BLaER1 (cell line): ENCODE data around the gene GRIK2.

Experiments
- H3K27ac ChIP-seq: shearing (Covaris generic); formaldehyde crosslinking; 2 replicates; pipeline ENCODE4 v1.8.1; 2022
- H3K27me3 ChIP-seq: shearing (Covaris generic); formaldehyde crosslinking; 2 replicates; pipeline ENCODE4 v1.8.1; 2022
- H3K36me3 ChIP-seq: shearing (Covaris generic); formaldehyde crosslinking; 2 replicates; pipeline ENCODE4 v1.8.1; 2022
- H3K4me1 ChIP-seq: shearing (Covaris generic); formaldehyde crosslinking; 2 replicates; pipeline ENCODE4 v1.8.1; 2022
- H3K4me2 ChIP-seq: shearing (Covaris generic); formaldehyde crosslinking; 2 replicates; pipeline ENCODE4 v1.8.1; 2022
- H3K4me3 ChIP-seq: shearing (Covaris generic); formaldehyde crosslinking; 2 replicates; pipeline ENCODE4 v1.8.1; 2022
- H3K9ac ChIP-seq: shearing (Covaris generic); formaldehyde crosslinking; 2 replicates; pipeline ENCODE4 v1.8.1; 2022
- H3K9me3 ChIP-seq: shearing (Covaris generic); formaldehyde crosslinking; 2 replicates; pipeline ENCODE4 v1.8.1; 2022
- H4K20me1 ChIP-seq: shearing (Covaris generic); formaldehyde crosslinking; 2 replicates; pipeline ENCODE4 v1.8.1; 2022
- Cebpa-rat ChIP-seq: shearing (Covaris generic); IDR thresholded peaks from 2 replicates; pipeline ENCODE4 v1.8.1; 2022

Gene GRIK2

DNA sequence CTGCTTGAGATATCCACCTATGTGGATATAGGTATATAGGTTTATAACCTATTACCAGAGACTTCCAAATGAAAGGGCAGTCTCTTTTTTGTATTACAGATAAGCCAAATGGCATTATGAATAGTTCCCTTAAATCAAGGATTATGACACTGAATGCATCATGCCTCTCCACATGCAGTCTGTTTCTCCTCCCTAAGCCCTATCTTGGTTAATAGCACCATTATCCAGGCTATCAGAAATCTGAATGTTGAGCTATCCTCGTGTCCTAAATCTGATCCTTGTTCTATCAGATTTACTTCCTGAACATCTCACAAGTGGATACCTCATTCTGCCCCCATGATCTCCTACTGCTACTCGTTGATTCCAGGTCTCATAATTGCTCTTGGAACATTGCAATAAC, 138.0 kb downstream of the GRIK2 start:
- Histone ChIP-seq H4K20me1 (no peaks in the 10 kb centered on the region), H3K36me3 (no peaks in the 10 kb centered on the region), H3K4me3 (no peak overlapping the region), H3K27me3 (no peaks in the 10 kb centered on the region), H3K9ac (no peak overlapping the region), H3K9me3 (no peaks in the 10 kb centered on the region), H3K4me2 (no peak overlapping the region), H3K27ac (no peak overlapping the region), H3K4me1 (no peaks in the 10 kb centered on the region)
- TF ChIP-seq Cebpa-rat, result no peak

DNA sequence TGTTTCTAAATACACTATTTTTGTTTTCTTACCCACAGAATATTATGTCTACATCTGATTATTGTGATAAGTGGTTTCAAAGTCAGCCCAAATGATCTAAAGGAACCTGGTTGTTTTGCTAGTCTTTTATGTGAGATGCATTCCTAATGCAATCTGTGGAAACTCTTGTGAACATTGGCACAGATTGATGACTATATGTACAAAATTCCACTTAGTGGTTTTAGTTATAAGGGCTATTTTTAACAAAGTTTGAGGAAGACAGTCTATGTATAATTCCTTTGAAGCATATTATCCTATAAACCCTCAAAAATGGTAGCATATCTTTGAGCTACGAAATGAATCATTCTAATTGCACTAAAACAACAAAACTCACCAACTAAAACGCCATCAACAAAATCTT, 140.9 kb downstream of the GRIK2 start:
- H3K4me1 ChIP-seq, result no peaks in the 10 kb centered on the region
- no peak overlapping the region for H3K9ac ChIP-seq
- H4K20me1 ChIP-seq, result no peaks in the 10 kb centered on the region
- no peak for TF ChIP-seq Cebpa-rat
- no peak overlapping the region for H3K4me2 ChIP-seq
- H3K27me3 ChIP-seq, result no peaks in the 10 kb centered on the region
- no peak overlapping the region for H3K4me3 ChIP-seq
- H3K27ac ChIP-seq, result no peak overlapping the region
- H3K9me3 ChIP-seq, result no peaks in the 10 kb centered on the region
- H3K36me3 ChIP-seq, result no peaks in the 10 kb centered on the region

GRCh38 chr6:101534821-101535220, 141.3 kb downstream of the GRIK2 start:
- no peaks in the 10 kb centered on the region for H4K20me1 ChIP-seq
- no peak for TF ChIP-seq Cebpa-rat
- no peak overlapping the region for H3K9ac ChIP-seq
- no peaks in the 10 kb centered on the region for H3K4me1 ChIP-seq
- H3K4me3 ChIP-seq, result no peak overlapping the region
- H3K4me2 ChIP-seq, result no peak overlapping the region
- H3K9me3 ChIP-seq, result no peaks in the 10 kb centered on the region
- no peaks in the 10 kb centered on the region for H3K36me3 ChIP-seq
- no peak overlapping the region for H3K27ac ChIP-seq
- H3K27me3 ChIP-seq, result no peaks in the 10 kb centered on the region

DNA sequence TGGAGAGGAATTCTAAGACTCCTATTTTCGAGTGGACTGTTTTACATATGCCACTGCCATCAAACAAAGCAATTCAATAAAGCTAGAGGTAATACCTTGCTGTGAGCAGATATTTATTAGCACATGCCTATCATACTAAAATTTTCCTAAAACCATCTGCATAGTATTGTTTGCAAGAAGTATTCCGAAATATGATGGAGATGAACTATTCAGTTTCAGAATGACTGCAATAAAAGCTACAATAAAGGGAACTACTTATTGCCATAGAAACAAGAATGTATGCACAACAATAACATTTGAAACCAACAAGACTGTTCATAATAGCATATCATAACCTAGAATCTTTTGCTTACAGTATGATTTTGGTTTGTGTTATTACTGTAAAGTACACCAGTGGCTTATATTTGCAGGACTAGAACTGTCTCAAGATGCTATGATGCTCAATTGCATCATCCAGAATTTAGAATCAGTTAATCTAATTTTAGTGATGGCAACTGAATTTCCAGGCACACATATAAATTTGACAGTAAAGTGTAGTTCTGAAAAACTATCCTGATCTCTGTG, 144.3 kb downstream of the GRIK2 start:
- Histone ChIP-seq H3K27ac (no peak overlapping the region), H3K27me3 (no peaks in the 10 kb centered on the region), H4K20me1 (no peaks in the 10 kb centered on the region), H3K4me1 (no peaks in the 10 kb centered on the region), H3K9me3 (no peaks in the 10 kb centered on the region), H3K36me3 (no peaks in the 10 kb centered on the region), H3K4me3 (no peak overlapping the region), H3K9ac (no peak overlapping the region), H3K4me2 (no peak overlapping the region)
- no peak for TF ChIP-seq Cebpa-rat

DNA sequence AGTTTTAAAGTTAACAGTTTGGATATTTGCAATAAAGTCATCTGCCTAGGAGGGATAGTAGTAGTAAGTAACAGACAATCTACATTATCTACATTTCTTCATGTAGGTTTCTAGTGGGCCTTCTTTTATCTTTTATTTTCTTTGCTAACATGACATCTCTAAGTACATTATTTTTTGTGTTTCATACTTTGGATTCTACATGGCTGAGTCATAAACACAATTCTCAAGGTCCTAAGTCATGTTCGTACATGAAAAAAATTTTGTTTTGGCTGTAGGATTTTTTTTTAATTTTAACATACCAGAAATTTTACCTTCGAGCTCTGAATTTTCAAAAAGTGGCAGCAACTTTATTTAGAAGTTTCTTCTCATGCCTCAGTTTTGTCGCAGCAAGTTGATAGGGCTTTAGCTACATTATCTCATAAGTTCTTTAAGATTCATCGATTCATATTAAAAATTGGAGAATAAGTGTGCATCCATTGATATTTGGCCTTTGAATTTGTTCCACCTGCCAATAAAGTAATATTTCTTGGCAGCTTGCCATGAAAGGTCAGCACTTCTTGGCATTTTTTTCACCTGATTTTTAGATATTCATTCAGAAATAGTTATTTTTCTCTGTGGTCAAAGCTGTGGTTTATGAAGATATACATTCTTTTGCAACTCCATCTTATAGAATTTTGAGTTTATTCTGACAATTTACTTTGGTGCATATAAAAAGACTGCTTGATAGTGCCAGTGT, 146.2 kb downstream of the GRIK2 start:
- Histone ChIP-seq H3K4me1 (no peaks in the 10 kb centered on the region), H3K27ac (no peak overlapping the region), H4K20me1 (no peaks in the 10 kb centered on the region), H3K9me3 (no peaks in the 10 kb centered on the region), H3K36me3 (no peaks in the 10 kb centered on the region), H3K9ac (no peak overlapping the region), H3K4me3 (no peak overlapping the region), H3K4me2 (no peak overlapping the region), H3K27me3 (no peaks in the 10 kb centered on the region)
- TF ChIP-seq Cebpa-rat, result no peak

GRCh38 chr6:101541894-101542293, 148.4 kb downstream of the GRIK2 start:
- no peak overlapping the region for H3K27ac ChIP-seq
- no peaks in the 10 kb centered on the region for H3K4me1 ChIP-seq
- no peak overlapping the region for H3K4me3 ChIP-seq
- no peaks in the 10 kb centered on the region for H3K36me3 ChIP-seq
- no peak for TF ChIP-seq Cebpa-rat
- no peak overlapping the region for H3K9ac ChIP-seq
- H3K4me2 ChIP-seq, result no peak overlapping the region
- no peaks in the 10 kb centered on the region for H4K20me1 ChIP-seq
- no peaks in the 10 kb centered on the region for H3K9me3 ChIP-seq
- H3K27me3 ChIP-seq, result no peaks in the 10 kb centered on the region

- no peak for TF ChIP-seq Cebpa-rat
- Histone ChIP-seq H3K9ac (no peak overlapping the region), H3K4me2 (no peak overlapping the region), H4K20me1 (no peaks in the 10 kb centered on the region), H3K4me3 (no peak overlapping the region), H3K9me3 (no peaks in the 10 kb centered on the region), H3K27me3 (no peaks in the 10 kb centered on the region), H3K36me3 (no peaks in the 10 kb centered on the region), H3K27ac (no peak overlapping the region), H3K4me1 (no peaks in the 10 kb centered on the region)
Measured at GRCh38 chr6:101543796-101544195, 150.3 kb downstream of the GRIK2 start.

- H4K20me1 ChIP-seq, result no peaks in the 10 kb centered on the region
- no peak for TF ChIP-seq Cebpa-rat
- H3K9ac ChIP-seq, result no peak overlapping the region
- no peaks in the 10 kb centered on the region for H3K9me3 ChIP-seq
- no peak overlapping the region for H3K4me2 ChIP-seq
- no peaks in the 10 kb centered on the region for H3K36me3 ChIP-seq
- H3K27me3 ChIP-seq, result no peaks in the 10 kb centered on the region
- no peak overlapping the region for H3K4me3 ChIP-seq
- no peak overlapping the region for H3K27ac ChIP-seq
- no peaks in the 10 kb centered on the region for H3K4me1 ChIP-seq
Measured at GRCh38 chr6:101544286-101544685, 150.8 kb downstream of the GRIK2 start.

- H3K27ac ChIP-seq, result no peak overlapping the region
- no peaks in the 10 kb centered on the region for H4K20me1 ChIP-seq
- no peak overlapping the region for H3K4me2 ChIP-seq
- no peak overlapping the region for H3K9ac ChIP-seq
- H3K9me3 ChIP-seq, result no peaks in the 10 kb centered on the region
- no peaks in the 10 kb centered on the region for H3K36me3 ChIP-seq
- H3K4me1 ChIP-seq, result no peaks in the 10 kb centered on the region
- H3K27me3 ChIP-seq, result no peaks in the 10 kb centered on the region
- no peak for TF ChIP-seq Cebpa-rat
- H3K4me3 ChIP-seq, result no peak overlapping the region
Measured at GRCh38 chr6:101545191-101545590, 151.7 kb downstream of the GRIK2 start.

- H3K27me3 ChIP-seq, result no peaks in the 10 kb centered on the region
- no peak for TF ChIP-seq Cebpa-rat
- no peaks in the 10 kb centered on the region for H3K9me3 ChIP-seq
- no peak overlapping the region for H3K4me2 ChIP-seq
- H3K4me3 ChIP-seq, result no peak overlapping the region
- no peaks in the 10 kb centered on the region for H3K36me3 ChIP-seq
- no peak overlapping the region for H3K9ac ChIP-seq
- H3K4me1 ChIP-seq, result no peaks in the 10 kb centered on the region
- H4K20me1 ChIP-seq, result no peaks in the 10 kb centered on the region
- no peak overlapping the region for H3K27ac ChIP-seq
Measured at GRCh38 chr6:101550451-101550850, 156.9 kb downstream of the GRIK2 start.
